ENCODE data around the gene SLU7.
"Not testable (repeated sequence)": the region's sequence is repeated elsewhere in the genome, so short reads cannot be mapped to it uniquely, and the experiment has no call there.

The SLU7 gene

DNA sequence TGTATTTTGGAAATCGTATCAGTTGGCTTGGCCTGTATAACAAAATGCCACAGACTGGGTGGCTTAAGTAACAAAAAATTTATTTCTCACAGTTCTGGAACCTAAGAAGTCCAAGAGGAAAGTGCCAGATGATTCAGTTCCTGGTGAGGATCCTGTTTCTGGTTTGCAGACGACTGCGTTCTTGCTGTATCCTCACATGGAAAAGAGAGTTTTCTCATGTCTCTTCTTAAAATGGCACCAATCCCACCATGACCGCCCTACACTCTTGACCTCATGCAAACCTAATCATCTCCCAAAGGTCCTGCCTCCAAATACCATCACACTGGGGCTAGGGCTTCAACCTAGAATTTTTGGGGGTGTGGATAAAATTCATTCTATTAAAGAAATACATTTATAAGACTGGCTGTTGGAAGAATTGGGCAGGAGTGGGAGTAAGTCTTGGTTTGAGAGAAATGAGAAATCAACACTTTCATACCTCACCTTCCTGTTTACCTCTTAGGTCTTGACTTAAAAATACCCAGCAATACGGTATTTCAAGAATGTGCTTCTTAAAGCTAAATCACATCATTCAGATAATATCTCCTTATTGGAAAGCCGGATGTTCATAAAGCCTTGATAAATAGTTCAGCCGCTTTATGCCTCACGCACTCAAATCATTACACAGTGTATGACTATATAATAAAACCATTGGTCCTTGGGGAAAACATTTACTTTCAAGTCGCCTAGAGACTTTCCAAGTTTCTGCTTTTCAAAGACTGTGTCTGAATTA lies 31.5 kb upstream of the SLU7 start:
- DNase-seq: no peak

DNA sequence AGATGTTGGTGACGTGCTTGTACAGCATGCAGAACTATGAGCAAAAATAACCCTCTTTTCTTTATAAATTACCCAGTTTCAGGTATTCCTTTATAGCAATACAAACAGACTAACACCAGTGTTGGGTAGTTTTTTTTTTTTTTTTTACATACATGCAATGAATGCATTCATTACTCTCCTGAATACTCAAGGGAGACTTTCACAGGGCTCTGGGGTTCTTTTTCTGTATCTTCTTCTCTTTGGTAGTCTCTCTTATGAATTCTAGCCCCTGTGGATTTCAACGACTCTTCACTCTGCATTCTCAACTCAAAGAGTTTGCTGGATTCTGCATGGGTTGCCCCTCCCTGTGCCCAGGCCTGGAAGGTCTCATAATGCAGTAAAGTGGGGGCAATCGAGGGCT lies 30.6 kb upstream of the SLU7 start:
- DNase-seq: no peak

DNA sequence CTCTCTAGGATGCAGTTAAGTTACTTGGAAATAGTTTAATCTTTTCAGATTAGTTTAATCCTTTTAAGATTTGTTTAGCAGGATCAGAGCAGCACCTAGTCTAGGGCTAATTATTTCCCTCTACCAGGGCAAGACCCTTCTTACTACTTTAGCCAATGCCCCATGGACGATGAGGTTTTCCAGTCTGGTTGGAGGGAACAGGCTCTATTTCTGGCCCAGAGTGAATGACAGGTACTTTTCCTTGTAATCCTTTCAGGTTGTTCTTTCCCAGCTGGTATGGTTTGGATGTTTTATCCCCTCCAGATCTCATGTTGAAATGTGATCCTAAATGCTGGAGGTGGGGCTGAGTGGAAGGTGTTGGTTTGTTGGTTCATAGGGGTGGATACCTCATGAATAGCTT lies 30.0 kb upstream of the SLU7 start:
- no peak for DNase-seq

DNA sequence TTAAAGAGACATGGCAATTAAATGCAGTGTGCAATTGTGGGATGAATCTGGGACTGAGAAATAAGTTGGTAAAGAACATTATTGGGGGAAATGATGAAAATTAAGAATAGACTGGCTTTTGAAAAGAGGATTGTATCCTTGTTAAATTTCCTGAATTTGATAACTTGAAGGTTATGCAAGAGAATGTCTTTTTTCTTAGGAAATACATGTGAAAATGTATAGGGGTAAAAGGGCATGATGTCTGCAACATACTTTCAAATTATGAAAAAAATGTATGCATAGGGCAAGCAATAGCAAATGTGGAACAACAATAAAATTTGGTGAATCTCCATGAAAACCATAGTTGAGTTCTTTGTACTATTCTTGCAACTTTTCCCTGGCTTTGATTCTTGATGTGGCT lies 26.9 kb upstream of the SLU7 start:
- no peak for DNase-seq

DNA sequence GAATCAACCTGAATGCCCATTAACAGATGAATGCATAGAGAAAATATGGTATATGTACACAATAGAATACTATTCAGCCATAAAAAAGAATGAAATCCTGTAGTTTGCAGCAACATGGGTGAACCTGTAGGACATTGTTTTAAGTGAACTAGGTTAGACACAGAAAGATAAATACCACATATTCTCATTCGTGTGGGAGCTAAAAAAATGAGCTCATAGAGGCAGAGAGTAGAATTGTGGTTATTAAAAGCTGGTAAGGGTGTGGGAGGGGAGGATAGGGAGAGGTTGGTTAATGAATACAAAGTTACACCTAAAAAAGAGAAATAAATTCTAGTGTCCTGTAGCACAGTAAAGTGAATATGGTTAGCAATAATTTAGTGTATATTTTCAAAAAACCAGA lies 26.3 kb upstream of the SLU7 start:
- DNase-seq: no peak

DNA sequence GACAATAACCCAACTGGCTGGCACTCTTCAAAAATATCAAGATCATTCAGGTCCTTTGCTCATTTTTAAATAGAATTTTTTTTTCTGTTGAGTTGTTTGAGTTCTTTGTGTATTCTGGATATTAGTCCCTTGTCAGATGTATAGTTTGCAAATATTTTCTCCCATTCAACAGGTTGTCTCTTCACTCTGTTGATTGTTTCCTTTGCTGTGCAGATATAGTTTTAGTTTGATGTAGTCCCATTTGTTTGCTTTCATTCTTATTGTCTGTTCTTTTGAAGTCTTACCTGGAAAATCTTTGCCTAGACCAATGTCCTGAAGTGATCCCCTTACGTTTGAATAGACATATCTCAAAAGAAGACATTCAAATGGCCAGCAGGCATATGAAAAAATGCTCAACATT lies 25.5 kb upstream of the SLU7 start:
- no peak for DNase-seq

DNA sequence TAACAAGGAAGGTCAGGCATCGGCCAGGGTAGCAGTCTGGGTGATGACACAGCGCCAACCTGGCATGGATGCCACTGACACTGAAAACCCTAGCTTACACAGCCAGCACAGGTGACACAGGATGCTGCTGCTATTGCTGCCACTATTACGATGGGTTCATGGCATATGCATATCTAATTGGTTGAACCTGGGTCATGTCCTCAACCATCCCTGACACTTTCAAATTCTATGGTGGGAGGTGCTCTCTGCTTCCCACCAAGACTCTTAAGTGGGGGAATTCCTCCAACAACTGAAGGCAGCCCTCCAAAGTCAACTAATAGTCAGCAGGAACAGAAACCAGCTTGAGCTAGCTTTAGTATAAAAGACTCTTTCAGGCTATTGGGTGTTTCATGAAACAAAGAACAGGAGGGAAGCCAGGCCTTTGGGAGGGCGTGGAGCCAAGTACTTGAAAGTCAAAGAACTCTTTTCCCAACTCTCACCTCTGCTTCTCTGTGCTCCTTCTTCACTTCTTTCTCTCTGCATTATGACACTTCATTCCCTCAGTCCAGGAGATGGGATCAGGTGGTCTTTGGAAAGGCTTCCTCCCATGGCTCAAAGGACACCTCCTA lies 24.0 kb upstream of the SLU7 start:
- DNase-seq: no peak

DNA sequence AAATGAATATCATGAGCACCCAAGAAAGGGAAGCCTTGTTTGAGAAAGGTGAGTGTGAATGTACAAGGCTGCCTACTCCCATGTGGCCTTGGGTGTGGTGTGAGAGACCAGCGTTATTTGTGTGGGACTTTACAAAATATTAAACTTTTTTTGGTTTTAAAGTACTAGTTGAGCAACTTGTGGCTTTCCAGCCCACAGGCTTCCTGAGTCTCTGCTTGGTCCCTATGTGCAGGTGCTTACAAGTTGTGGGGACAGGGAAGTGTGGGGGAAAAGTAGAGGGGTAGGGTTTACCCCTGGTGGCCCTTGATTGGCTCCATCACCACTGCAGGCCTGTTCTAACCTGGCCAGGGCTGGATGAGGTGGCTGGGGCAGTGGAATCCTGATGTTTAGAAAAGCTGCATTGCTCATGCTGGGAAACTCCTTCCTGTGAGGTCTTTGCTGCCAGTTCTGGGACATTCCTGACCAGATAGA lies 22.5 kb upstream of the SLU7 start:
- no peak for DNase-seq

DNA sequence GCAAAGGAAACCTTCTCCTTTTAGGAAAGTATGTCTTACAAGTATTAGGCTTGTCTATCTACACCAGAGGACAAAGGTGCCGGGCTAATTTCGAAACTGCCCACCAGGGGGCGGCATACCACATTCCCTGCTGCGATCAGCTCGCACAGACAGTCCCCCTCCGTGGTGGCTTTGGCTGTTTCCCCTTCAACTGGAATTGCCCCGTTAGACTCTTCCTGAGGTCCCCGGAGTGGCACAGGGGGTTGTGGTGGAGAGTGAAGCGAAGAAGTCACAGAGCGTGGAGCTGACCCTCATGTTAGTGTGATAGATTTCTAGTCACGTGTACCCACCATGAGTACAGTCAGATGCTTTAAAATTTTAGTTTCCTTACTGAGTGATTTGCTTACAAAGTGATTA lies 20.3 kb upstream of the SLU7 start:
- peak; percentile 85 for DNase-seq

DNA sequence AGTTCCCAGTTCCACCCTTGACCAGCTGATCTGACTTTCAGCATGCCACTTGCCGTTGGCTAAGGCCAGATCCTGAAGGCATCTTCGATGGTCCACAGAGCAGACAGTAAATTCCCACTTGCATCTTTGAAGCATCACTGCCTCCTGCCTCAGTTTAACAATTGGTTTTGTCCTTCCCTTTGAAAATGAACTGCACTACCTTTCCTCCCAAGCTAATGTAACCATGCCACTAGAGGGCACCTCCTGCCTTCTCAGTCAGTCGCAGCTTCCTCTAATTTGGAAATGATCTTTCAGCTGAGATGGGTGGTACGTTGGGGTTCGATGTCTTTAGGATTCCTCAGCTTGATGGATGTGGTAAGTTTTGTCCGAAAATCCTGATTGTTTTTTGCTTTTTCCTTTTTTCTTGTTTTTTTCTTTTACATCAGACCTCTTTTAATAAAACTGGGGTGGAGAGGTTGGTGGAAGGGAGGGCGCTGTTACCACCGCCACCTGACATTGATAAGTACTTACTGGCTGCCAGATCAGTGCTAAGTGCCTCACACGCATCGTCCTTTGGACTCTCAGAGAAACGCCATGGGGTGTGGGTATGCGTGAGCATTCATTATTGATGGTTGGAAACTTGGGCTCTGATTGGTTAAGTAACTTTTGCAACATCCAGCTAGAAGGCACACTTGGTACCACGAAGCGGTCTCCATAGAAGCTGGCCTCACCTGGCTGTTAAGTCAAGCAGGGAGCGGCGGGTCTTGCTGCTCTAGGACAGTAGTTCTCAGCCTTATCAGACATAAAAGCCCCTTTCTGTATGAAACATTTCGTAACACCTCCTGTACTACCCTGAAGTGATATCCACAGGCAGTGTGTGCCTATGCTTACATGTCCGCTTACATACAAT lies 19.7 kb upstream of the SLU7 start:
- peak; percentile 85 for DNase-seq

DNA sequence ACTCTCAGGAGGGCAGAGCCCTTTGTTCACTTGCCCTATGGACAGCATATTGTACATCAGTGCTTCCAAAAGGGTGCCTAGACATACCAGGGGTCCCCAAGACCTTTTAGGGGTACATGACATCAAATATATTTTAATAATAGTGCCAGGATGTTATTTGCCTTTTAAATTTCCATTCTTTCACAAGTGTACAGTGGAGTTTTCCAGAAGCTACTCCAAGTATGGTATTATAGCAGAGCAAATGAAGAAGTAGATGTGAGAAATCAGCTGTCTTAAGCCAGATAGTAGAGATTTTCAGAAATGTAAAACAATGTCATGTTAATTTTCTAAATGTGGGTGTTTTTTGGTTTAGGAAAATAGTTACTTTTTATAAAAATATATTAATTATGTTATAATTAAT lies 18.4 kb upstream of the SLU7 start:
- no peak for DNase-seq

DNA sequence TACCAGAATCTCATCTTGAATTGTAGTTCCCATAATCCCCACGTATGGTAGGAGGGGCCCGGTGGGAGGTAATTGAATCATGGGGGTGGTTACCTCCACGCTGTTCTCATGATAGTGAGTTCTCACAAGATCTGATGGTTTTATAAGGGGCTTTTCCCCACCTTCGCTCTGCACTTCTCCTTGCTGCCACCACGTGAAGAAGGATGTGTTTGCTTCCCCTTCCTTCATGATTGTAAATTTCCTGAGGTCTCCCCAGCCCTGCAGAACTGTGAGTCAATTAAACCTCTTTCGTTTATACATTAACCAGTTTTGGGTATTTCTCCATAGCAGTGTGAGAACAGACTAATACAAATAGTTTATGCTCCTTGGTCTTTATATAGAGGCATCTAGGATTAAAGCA lies 17.8 kb upstream of the SLU7 start:
- not testable (repeated sequence) for DNase-seq

DNA sequence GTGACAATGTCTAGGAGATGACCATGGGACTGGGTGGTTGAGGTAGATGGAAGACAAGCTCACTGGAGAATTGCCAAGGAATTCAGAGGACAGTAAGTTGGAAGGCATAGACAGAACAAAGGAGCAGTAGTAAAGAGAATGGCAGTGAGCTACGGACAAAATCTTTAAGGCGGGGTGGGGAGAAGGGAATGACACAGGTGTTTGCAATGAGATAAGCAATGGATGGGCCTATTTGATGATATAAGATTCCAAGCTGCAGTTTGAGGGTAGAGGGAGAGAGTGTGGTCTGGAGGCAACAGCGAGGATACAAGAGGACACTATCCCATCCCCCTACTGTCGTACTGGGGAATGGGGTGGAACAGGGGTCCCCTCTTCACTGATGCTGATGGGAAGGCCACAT lies 17.1 kb upstream of the SLU7 start:
- no peak for DNase-seq

DNA sequence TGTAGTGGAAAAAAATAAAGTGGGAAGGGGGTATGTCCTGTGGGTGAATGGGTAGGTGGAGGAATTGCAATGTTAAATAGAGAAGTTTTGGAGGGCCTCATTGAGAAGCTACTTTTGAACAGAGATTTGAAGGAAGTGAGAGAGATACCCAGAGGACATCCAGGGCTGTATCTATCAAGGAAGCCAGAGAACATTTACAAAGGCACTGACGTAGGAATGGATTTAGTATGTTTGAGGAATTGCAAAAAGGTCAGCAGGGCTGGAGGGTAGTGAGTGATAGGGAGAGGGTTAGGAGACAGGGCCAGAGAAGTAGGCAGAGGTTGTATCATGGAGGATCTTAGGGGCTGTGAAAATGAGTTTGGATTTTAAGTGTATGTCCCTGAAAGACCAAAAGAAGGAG lies 16.7 kb upstream of the SLU7 start:
- no peak for DNase-seq

DNA sequence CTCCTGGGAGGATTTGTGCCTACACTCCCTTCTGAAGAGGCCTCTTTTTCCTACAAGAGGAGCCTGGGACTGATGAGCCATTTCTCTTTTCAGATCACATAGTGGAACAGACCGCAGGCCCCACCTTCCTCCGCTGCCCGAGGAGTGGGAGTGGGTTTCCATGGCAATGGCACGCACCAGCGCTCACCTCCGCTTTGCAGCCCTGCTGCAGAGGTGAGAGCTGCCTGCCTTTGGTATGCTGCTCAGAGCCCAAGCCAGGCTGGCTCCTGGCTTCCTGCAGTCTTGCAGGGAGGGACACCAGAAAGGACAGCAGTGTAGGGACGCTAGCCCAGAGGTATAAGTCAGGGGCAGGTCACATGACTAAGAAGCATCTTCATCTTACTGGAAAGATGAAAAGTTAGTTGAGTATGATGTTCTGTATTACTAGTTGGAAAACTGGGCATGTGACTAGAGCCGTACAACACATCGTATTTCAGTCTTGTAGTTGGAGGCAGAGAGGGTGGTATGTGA lies 15.2 kb upstream of the SLU7 start:
- peak; percentile 86 for DNase-seq

DNA sequence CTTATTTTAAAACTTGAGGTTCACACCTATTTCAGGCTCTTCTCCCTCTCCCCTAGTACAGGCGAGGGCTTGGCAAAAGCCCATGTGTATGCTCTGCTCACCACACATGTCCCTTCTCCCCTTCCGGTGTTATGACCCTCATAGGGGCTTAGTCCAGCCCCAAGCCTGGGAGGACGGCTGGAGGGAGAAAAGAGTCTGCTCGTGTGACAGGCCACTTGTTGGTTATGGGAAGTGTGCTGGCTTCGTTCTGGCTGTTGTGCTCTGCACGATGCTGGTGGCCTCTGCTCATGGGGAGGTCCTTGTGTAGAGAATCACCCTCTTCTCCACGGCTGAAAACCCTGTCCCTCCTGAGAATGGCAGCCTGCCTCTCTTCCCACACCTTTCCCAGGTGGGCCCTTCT lies 13.9 kb upstream of the SLU7 start:
- no peak for DNase-seq

DNA sequence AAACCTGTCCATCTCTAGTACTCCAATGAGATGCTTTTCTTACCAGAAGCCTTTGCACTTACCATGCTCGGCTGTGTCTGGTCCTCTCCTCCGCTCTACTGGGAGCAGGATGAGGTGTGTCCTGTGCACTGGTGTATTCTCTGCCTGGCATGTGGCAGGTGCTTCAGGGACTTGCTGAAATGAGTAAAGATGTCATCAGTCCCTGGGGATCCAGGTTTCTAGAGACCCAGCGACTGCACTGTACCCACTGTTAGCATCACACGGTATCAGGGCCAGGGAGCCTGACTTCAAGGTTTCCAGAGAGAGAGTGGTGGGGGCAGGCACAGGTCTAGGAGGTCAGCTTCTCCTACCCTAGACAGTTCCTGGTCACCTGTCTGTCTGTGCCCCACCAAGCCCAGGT lies 13.3 kb upstream of the SLU7 start:
- DNase-seq: no peak

DNA sequence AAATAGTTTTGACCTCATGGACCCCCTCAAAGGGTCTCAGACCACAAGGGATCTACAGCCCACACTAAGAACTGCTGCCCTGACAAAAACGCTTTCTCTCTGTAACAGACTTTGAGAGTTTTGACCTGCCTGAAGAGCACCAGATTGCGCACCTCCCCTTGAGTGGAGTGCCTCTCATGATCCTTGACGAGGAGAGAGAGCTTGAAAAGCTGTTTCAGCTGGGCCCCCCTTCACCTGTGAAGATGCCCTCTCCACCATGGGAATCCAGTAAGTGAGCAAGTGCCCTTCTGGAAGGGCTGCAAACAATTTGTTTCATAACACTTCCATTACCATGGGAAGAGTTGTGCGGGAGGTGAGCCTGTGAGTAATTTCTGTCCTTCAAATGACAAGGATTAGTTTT lies 8.7 kb upstream of the SLU7 start:
- no peak for DNase-seq

DNA sequence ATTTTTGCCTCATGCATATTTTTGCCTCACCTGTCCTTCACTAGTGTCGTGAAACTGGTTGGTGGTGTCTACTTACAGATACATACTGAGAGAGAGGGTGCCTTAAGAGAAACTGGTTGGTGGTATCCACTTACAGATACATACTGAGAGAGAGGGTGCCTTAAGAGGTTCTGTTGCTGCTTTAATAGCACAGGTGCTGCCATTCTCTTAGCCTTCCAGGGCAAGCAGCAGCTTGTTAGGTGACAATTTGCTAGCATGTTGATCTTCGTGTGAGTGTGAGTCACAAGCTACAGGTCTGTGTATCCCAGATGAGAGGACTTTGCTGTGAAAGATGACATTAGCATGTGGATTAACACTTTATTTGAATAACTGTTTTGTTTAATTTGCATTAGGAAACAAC lies 4.2 kb upstream of the SLU7 start:
- DNase-seq: peak; percentile 17

DNA sequence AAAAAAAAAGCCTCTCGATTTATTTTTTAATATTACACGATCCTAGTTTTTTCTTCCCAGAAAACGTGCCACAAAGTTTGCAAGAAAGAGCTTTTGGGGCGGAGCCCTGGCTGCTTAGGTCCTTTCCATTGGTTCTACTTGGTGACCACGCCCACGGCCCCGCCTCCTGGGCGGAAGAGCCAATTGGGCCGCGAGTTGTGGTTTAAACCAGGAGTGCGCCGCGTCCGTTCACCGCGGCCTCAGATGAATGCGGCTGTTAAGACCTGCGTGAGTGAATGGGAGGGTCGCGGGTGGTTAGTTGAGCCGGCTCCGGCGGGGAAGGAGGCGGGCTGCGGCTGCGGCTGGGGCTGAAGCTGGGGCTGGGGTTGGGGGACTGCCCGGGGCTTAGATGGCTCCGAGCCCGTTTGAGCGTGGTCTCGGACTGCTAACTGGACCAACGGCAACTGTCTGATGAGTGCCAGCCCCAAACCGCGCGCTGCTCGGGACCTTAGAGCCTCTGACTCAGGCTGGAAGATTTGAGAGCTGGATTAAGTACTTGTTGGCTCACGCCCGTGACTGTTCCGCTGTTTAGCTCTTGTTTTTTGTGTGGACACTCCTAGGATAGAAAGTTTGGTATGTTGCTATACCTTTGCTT lies 2.9 kb upstream of the SLU7 start, which contains the start of gene PTTG1:
TSS of gene PTTG1 (plus strand) at position 231 of the 634 bp plus-strand sequence. CDS start 458 bp downstream, outside the sequence.
- peak; percentile 91 for DNase-seq

DNA sequence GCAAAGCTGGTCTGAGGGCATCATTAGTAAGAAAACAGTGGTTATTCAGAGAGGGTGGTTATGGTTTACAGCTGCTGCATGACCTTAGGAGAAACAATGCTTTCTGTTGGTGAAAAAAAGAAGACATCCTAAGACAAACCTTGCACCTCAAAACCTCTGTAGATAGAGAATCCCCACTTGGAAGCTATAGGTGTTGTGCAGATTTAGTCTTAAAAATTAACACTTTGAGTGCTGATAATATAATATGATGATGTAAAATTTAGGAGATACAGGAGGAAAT lies 1.4 kb upstream of the SLU7 start:
- no peak for DNase-seq

DNA sequence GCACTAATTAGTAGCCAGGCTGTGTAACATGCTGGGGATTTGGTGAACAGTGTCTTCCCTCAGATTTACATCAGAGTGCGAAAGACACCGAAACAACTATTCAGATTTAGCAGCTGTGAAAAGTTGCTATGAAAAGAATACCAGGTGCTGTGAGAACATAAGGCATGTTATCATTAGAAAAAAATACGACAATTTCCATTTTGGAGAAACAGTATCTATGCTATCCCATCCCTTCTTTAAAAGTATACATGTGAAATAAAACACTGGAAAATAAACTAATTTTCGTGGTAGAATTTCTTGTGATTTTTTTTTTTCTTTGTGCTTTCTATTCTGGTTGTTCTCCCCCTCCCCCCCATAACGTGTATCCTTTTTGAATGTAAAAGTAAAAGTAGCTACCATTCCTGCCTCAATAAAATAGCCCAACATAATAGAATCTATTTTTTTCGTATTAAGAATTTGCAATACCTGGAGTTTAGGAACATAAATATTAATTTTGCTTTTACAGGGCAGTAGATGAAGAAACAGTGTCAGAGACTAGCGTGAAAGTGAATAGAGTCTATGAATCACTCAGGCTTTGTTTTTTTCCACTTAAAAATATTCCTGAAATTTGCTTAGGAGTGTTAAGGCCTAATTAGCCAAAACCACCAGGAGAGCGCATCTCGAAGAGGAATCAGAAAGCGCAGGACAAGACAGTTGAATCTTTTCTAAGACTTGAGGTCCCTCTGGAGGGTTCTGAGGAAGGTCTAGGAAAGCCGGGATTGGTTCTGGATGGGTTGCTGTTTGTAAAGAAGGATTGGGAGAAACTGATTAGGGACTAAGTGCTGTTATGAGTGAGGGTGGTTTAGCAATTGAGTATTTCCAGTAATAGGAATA lies 813 bp upstream of the SLU7 start:
- DNase-seq: no peak
